Epidermal melanocyte (primary cell): ENCODE measurements around the gene TMTC4.
"Not testable (repeated sequence)": the region's sequence is repeated elsewhere in the genome, so short reads cannot be mapped to it uniquely, and the experiment has no call there.

Experiments used
- DNase-seq: peaks from one replicate; pipeline ENCODE4 v3.0.0; 2011; ENCODE audit warnings: low spot score; ENCODE audit not compliant: insufficient read length

TMTC4 gene

GRCh38 chr13:100674572-100674871 lies at the start of gene TMTC4:
TSS of gene TMTC4 (minus strand) at chr13:100674795. CDS start at chr13:100670362, 4,433 bp downstream.
- DNase-seq = no peak

- no peak for DNase-seq
Observed at GRCh38 chr13:100722517-100722916, 47.9 kb upstream of the TMTC4 start.

GRCh38 chr13:100721885-100722512 lies 47.4 kb upstream of the TMTC4 start:
- DNase-seq = peak; percentile 41

- no peak for DNase-seq
Observed at GRCh38 chr13:100715604-100716003, 41.0 kb upstream of the TMTC4 start.

GRCh38 chr13:100714478-100714877 lies 39.9 kb upstream of the TMTC4 start:
- no peak for DNase-seq

GRCh38 chr13:100710176-100710575 lies 35.6 kb upstream of the TMTC4 start:
- no peak for DNase-seq

- no peak for DNase-seq
Observed at GRCh38 chr13:100707818-100708740, 33.5 kb upstream of the TMTC4 start.

- DNase-seq = not testable (repeated sequence)
Observed at GRCh38 chr13:100698331-100698730, 23.7 kb upstream of the TMTC4 start.

- DNase-seq = no peak
Observed at GRCh38 chr13:100695509-100695773, 20.8 kb upstream of the TMTC4 start.

GRCh38 chr13:100694722-100695508 lies 20.3 kb upstream of the TMTC4 start:
- DNase-seq = no peak

- no peak for DNase-seq
Observed at GRCh38 chr13:100689191-100689590, 14.6 kb upstream of the TMTC4 start.

- DNase-seq = no peak
Observed at GRCh38 chr13:100680131-100680530, 5.5 kb upstream of the TMTC4 start.

GRCh38 chr13:100677128-100677527 lies 2.5 kb upstream of the TMTC4 start:
- not testable (repeated sequence) for DNase-seq

- DNase-seq = no peak
Observed at GRCh38 chr13:100675661-100676129, 1.1 kb upstream of the TMTC4 start.

GRCh38 chr13:100674872-100675660 lies 471 bp upstream of the TMTC4 start:
- DNase-seq = peak; percentile 98

- DNase-seq = peak; percentile 55
Observed at GRCh38 chr13:100673713-100674571, 653 bp downstream of the TMTC4 start.

- no peak for DNase-seq
Observed at GRCh38 chr13:100673376-100673712, 1.3 kb downstream of the TMTC4 start.

- no peak for DNase-seq
Observed at GRCh38 chr13:100671389-100672182, 3.0 kb downstream of the TMTC4 start.

GRCh38 chr13:100668408-100668807 lies 6.2 kb downstream of the TMTC4 start:
- peak; percentile 43 for DNase-seq

GRCh38 chr13:100667894-100668293 lies 6.7 kb downstream of the TMTC4 start:
- no peak for DNase-seq
